Measurements from ENCODE around the gene VLDLR. TPM values are rescaled to one million over a fixed set of nuclear protein-coding genes. Genes with fewer than 3 reads are reported as not detected.

Gene VLDLR
- total and polyA plus RNA-seq, 2 of the 13 experiments (the other 11 are each of a cell fraction or from before 2014, with no cell fraction given): 3.4 to 10.5 TPM

GRCh38 chr9:2666569-2666968 is 45.0 kb downstream of the VLDLR start:
- Histone ChIP-seq H3K36me3 (replicated peaks in 1 of 2; ENCODE audit: control insufficient read depth in 1 of 2, insufficient read depth in 2 of 2, low read length in 2 of 2) (no peaks in the 10 kb centered on the region), H3K4me3 (replicated peaks in 1 of 3; ENCODE audit: insufficient read depth in 1 of 3, low read depth in 2 of 3, low read length in 3 of 3) (no peak overlapping the region), H3K9ac (ENCODE audit: insufficient read depth, low read depth, low read length) (no peak overlapping the region), H3K4me2 (ENCODE audit: low read depth, low read length) (no peak overlapping the region), H3K79me2 (ENCODE audit: insufficient read depth, low read length) (no peaks in the 10 kb centered on the region), H3K27me3 (ENCODE audit: control insufficient read depth in 1 of 2, insufficient read depth in 2 of 2, low read length in 2 of 2) (no peaks in the 10 kb centered on the region), H3K4me1 (ENCODE audit: insufficient read depth, low read length) (no peaks in the 10 kb centered on the region), H2AFZ (ENCODE audit: low read length) (no peak overlapping the region), H3K9me3 (ENCODE audit: low read length) (no peaks in the 10 kb centered on the region), H4K20me1 (ENCODE audit: insufficient read depth, low read length) (no peaks in the 10 kb centered on the region), H3K27ac (ENCODE audit: extremely low read length, insufficient read depth, low read length) (no peak overlapping the region)
- ChIA-PET CTCF (ENCODE audit: low intra/inter-chr PET ratio, low total read pairs) (no interaction called here), POLR2A (no interaction called here)
- intact Hi-C loops (cut with micrococcal nuclease; ENCODE audit: unreplicated experiment) (no loop called here), in situ Hi-C loops (cut with HindIII; ENCODE audit: extremely low pct_ligation_motif_present, low pct_unique_long_range_greater_than_20kb) (no loop called here)
- FAIRE-seq: no peak
- WGBS (ENCODE audit: low lambda C conversion rate): no CpG with 5 or more reads among the region's 4 CpGs
- no peak for ATAC-seq
- no peak for TF ChIP-seq ZNF709 (CRISPR knock-in tag; IDR thresholded peaks at IDR 0.05)
- no peak for TF ChIP-seq ZNF562 (CRISPR knock-in tag; IDR thresholded peaks at IDR 0.05; ENCODE audit: borderline replicate concordance)
- TF ChIP-seq POLR2G (IDR thresholded peaks at IDR 0.05; ENCODE audit: low read depth, low read length): no peak
- no TSS peak for BruUV-seq (replicated peaks)
- no peak for DNase-seq (ENCODE audit: low spot score)

- no peaks in the 10 kb centered on the region for H4K20me1 ChIP-seq (ENCODE audit: insufficient read depth, low read length)
- no peaks in the 10 kb centered on the region for H3K9me3 ChIP-seq (ENCODE audit: low read length)
- no peak overlapping the region for H3K4me3 ChIP-seq (replicated peaks in 1 of 3; ENCODE audit: insufficient read depth in 1 of 3, low read depth in 2 of 3, low read length in 3 of 3)
- ATAC-seq: no peak
- FAIRE-seq: no peak
- H3K79me2 ChIP-seq (ENCODE audit: insufficient read depth, low read length): no peaks in the 10 kb centered on the region
- in situ Hi-C loops (cut with HindIII; ENCODE audit: extremely low pct_ligation_motif_present, low pct_unique_long_range_greater_than_20kb) (no loop called here), intact Hi-C loops (cut with micrococcal nuclease; ENCODE audit: unreplicated experiment) (no loop called here)
- ChIA-PET CTCF (ENCODE audit: low intra/inter-chr PET ratio, low total read pairs) (no interaction called here), POLR2A (no interaction called here)
- no peak overlapping the region for H2AFZ ChIP-seq (ENCODE audit: low read length)
- H3K4me2 ChIP-seq (ENCODE audit: low read depth, low read length): no peak overlapping the region
- no peak for TF ChIP-seq ZNF839 (CRISPR knock-in tag; IDR thresholded peaks at IDR 0.05; ENCODE audit: borderline replicate concordance)
- TF ChIP-seq ADNP (CRISPR knock-in tag; IDR thresholded peaks at IDR 0.05): no peak
- no peak for TF ChIP-seq HNRNPK (IDR thresholded peaks at IDR 0.05; ENCODE audit: low read depth, low read length, poor library complexity, severe bottlenecking)
- no peak for TF ChIP-seq CBFB (CRISPR knock-in tag; IDR thresholded peaks at IDR 0.05)
- TF ChIP-seq BCL3 (CRISPR knock-in tag; IDR thresholded peaks at IDR 0.05): no peak
- no TSS peak for BruUV-seq (replicated peaks)
- no peaks in the 10 kb centered on the region for H3K36me3 ChIP-seq (replicated peaks in 1 of 2; ENCODE audit: control insufficient read depth in 1 of 2, insufficient read depth in 2 of 2, low read length in 2 of 2)
- no peaks in the 10 kb centered on the region for H3K27me3 ChIP-seq (ENCODE audit: control insufficient read depth in 1 of 2, insufficient read depth in 2 of 2, low read length in 2 of 2)
- H3K9ac ChIP-seq (ENCODE audit: insufficient read depth, low read depth, low read length): no peak overlapping the region
- 94% methylated on average over 3 of the region's 3 CpGs for WGBS (ENCODE audit: low lambda C conversion rate)
- H3K27ac ChIP-seq (ENCODE audit: extremely low read length, insufficient read depth, low read length): no peak overlapping the region
- no peak for DNase-seq (ENCODE audit: low spot score)
- H3K4me1 ChIP-seq (ENCODE audit: insufficient read depth, low read length): peaks cover 16% of the 10 kb centered on the region
Measured at GRCh38 chr9:2673161-2673560, 51.6 kb downstream of the VLDLR start.
